Epithelial cell of proximal tubule (primary cell): ENCODE data around the gene FOXC1. TPM values are rescaled to one million over a fixed set of nuclear protein-coding genes. Genes with fewer than 3 reads are reported as not detected.

Source experiments
- DNase-seq: peaks from one replicate; pipeline ENCODE4 v3.0.0-alpha.2; 2011; ENCODE audit warnings: low read depth
- H3K4me3 ChIP-seq: 2 replicates; pipeline ENCODE4 v1.5.1; 2011; ENCODE audit warnings: low read depth, mild to moderate bottlenecking, low read length
- CTCF ChIP-seq: conservative IDR thresholded peaks from 2 replicates; pipeline ENCODE4 v1.5.1; 2012; ENCODE audit warnings: low read depth, mild to moderate bottlenecking, low read length
- total RNA-seq: library from RNA; depleted of rRNA; stranded (reverse); fragments of >200 nt; gene quantifications from 2 replicates; pipeline ENCODE4 v1.2.3, GENCODE V29; 2015

Gene FOXC1
- total RNA-seq, 1 donor from 2014 or later = 27.7 TPM

GRCh38 chr6:1636971-1637871 is 27.5 kb downstream of the FOXC1 start:
- no peak for TF ChIP-seq CTCF
- no peak overlapping the region for H3K4me3 ChIP-seq
- DNase-seq = no peak

GRCh38 chr6:1639430-1639829 is 29.7 kb downstream of the FOXC1 start:
- no peak for DNase-seq
- no peak overlapping the region for H3K4me3 ChIP-seq
- no peak for TF ChIP-seq CTCF

- DNase-seq = no peak
- no peak for TF ChIP-seq CTCF
These were observed 30.8 kb downstream of the FOXC1 start for GRCh38 chr6:1640476-1640875.

GRCh38 chr6:1641343-1641885 is 31.7 kb downstream of the FOXC1 start:
- no peak overlapping the region for H3K4me3 ChIP-seq
- TF ChIP-seq CTCF = no peak
- no peak for DNase-seq

More at GRCh38 chr6:1640476-1640875, 30.8 kb downstream of the FOXC1 start:
- H3K4me3 ChIP-seq = no peak overlapping the region

GRCh38 chr6:1643111-1643510 is 33.4 kb downstream of the FOXC1 start:
- TF ChIP-seq CTCF = no peak

GRCh38 chr6:1643830-1644445 is 34.2 kb downstream of the FOXC1 start:
- DNase-seq = no peak
- H3K4me3 ChIP-seq = no peak overlapping the region
- TF ChIP-seq CTCF = no peak

More at GRCh38 chr6:1643111-1643510, 33.4 kb downstream of the FOXC1 start:
- no peak overlapping the region for H3K4me3 ChIP-seq
- DNase-seq = no peak
